GM12878 (cell line): ENCODE results near the gene VPS13C.

Source experiments
- ATF2 ChIP-seq: IDR thresholded peaks from 2 replicates; pipeline ENCODE4 v1.6.1; 2012; ENCODE audit warnings: low read length, inconsistent platforms
- CTCF ChIP-seq, 3 experiments: IDR thresholded peaks in 2 of 3; conservative IDR thresholded peaks in 1 of 3; 2 replicates each; pipeline ENCODE4 v1.5.1; 2011; ENCODE audit warnings: low read depth in 3 of 3, low read length in 3 of 3, mild to moderate bottlenecking in 3 of 3, control low read depth in 2 of 3, moderate library complexity in 2 of 3, inconsistent platforms in 1 of 3, mixed read lengths in 1 of 3; ENCODE audit not compliant: control insufficient read depth in 2 of 3, insufficient read depth in 1 of 3; ENCODE audit errors: extremely low read depth in 1 of 3
- ZNF24 ChIP-seq: fragments of 450-650 bp; IDR thresholded peaks from 2 replicates; pipeline ENCODE4 v1.6.1; 2017; ENCODE audit warnings: antibody characterized with exemption, mild to moderate bottlenecking

GRCh38 chr15:62060113-62060895 is at the start of gene VPS13C:
- TF ChIP-seq ZNF24 (peak; percentile 65; the same call in 1 of the 2 replicates), ATF2 (no peak; the same call in 1 of the 2 replicates), CTCF (IDR thresholded peaks at IDR 0.05 in 2 of 3, conservative IDR thresholded peaks at IDR 0.05 in 1 of 3; ENCODE audit: control insufficient read depth in 2 of 3, extremely low read depth in 1 of 3, insufficient read depth in 1 of 3, low read depth in 3 of 3, low read length in 3 of 3) (peak; percentile 80 to 85 (median 85))
